ENCODE results near the gene SORCS2. TPM values are rescaled to one million over a fixed set of nuclear protein-coding genes. Genes with fewer than 3 reads are reported as not detected.

SORCS2 gene
- total RNA-seq, 4 donors from 2014 or later, result 2.0 to 7.4 (median 3.6) TPM

DNA sequence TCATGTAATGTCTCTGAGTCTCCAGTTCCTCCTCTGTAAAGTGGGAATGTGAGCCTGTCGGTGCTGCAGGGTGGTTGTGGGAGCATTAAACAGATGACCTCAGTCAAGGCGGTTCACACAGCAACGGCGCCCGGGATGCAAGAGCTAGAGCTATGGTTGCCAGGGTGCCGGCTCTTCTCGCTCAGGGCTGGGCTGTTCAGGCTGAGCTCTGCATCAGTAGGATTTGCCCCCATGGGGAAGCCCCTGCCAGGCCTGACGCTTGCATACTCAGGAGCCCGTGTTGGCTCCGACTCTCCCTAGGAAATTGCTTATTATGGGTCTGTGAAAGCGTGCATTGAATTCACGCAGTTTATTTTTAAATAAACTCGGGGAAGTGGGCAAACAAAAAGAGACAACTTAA, 175.1 kb downstream of the SORCS2 start:
- no peaks in the 10 kb centered on the region for H3K9me3 ChIP-seq
- no peak overlapping the region for H3K27ac ChIP-seq
- TF ChIP-seq, protein P1, sequence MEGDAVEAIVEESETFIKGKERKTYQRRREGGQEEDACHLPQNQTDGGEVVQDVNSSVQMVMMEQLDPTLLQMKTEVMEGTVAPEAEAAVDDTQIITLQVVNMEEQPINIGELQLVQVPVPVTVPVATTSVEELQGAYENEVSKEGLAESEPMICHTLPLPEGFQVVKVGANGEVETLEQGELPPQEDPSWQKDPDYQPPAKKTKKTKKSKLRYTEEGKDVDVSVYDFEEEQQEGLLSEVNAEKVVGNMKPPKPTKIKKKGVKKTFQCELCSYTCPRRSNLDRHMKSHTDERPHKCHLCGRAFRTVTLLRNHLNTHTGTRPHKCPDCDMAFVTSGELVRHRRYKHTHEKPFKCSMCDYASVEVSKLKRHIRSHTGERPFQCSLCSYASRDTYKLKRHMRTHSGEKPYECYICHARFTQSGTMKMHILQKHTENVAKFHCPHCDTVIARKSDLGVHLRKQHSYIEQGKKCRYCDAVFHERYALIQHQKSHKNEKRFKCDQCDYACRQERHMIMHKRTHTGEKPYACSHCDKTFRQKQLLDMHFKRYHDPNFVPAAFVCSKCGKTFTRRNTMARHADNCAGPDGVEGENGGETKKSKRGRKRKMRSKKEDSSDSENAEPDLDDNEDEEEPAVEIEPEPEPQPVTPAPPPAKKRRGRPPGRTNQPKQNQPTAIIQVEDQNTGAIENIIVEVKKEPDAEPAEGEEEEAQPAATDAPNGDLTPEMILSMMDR (IDR thresholded peaks at IDR 0.05), result no peak
- no peak for TF ChIP-seq POLR2AphosphoS5 (IDR thresholded peaks at IDR 0.05)
- TF ChIP-seq POLR2A (IDR thresholded peaks at IDR 0.05), result no peak
- TF ChIP-seq EP300 (IDR thresholded peaks at IDR 0.05), result no peak
- WGBS, 2 donors (ENCODE audit: low coverage in 1 of 2), result 28 to 63% methylated on average over 2 to 10 of the region's 13 CpGs
- H3K27me3 ChIP-seq, result no peaks in the 10 kb centered on the region
- no peak overlapping the region for H3K4me3 ChIP-seq
- H3K36me3 ChIP-seq, result no peaks in the 10 kb centered on the region
- peaks cover 0 to 35% (median 13%) of the 10 kb centered on the region in 3 donors for H3K4me1 ChIP-seq
- no peak for ATAC-seq

DNA sequence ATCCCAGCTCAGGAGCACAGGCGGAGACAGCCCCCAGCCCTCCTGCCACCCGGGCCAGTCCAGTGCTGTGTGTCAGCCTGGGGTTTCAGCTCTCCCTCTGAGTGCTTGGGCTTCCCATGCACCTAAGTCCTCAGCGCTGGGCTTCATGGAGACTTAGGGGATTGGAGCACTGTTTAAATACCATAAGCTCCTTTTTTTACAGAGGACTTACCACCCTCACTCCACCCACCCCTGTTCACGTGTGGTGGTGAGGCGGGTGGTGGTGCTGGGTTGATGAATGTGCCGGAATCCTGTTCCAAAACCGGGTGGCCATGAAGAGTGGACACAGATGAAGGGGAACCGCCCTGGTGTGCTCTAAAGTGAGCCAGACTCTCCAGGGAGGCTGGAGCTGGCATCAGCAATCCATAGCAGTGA, 175.5 kb downstream of the SORCS2 start:
- H3K4me1 ChIP-seq, result peaks cover 0 to 35% (median 13%) of the 10 kb centered on the region in 3 donors
- no peaks in the 10 kb centered on the region for H3K36me3 ChIP-seq
- H3K27ac ChIP-seq, result no peak overlapping the region
- H3K9me3 ChIP-seq, result no peaks in the 10 kb centered on the region
- 62% methylated on average over 4 of the region's 8 CpGs; no CpG with 5 or more reads in 1 of the 2 donors for WGBS, 2 donors (ENCODE audit: low coverage in 1 of 2)
- no peak overlapping the region for H3K4me3 ChIP-seq
- ATAC-seq, result no peak
- TF ChIP-seq POLR2A (IDR thresholded peaks at IDR 0.05) (no peak), EP300 (IDR thresholded peaks at IDR 0.05) (no peak), POLR2AphosphoS5 (IDR thresholded peaks at IDR 0.05) (no peak)
- TF ChIP-seq, protein P1 (IDR thresholded peaks at IDR 0.05), result no peak
- no peaks in the 10 kb centered on the region for H3K27me3 ChIP-seq

DNA sequence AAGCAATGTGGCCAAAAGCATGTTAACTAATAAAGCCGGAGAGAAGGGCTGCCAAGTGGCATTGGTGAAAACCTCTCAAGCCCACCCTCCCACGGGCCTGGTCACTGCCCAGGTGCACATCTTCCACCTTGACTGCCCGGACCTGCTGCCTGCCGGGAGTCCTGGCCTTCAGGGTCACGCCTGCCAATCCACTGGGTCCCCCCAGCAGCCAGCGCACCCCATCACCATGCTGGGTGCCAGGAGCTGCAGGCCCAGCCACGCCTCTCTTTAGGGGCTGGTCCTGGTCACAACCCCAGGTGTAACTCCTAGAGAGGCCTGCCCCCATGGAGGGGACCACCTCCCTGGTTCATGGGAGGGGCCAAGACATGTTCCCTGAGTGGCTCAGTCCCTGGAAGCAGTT, 176.0 kb downstream of the SORCS2 start:
- H3K27me3 ChIP-seq, result no peaks in the 10 kb centered on the region
- no peak for ATAC-seq
- TF ChIP-seq EP300 (IDR thresholded peaks at IDR 0.05), result no peak
- TF ChIP-seq, protein P1 (IDR thresholded peaks at IDR 0.05), result no peak
- TF ChIP-seq POLR2AphosphoS5 (IDR thresholded peaks at IDR 0.05), result no peak
- TF ChIP-seq POLR2A (IDR thresholded peaks at IDR 0.05), result no peak
- H3K9me3 ChIP-seq, result no peaks in the 10 kb centered on the region
- no peak overlapping the region for H3K4me3 ChIP-seq
- H3K27ac ChIP-seq, result no peak overlapping the region
- H3K36me3 ChIP-seq, result no peaks in the 10 kb centered on the region
- WGBS, 2 donors (ENCODE audit: low coverage in 1 of 2), result 66% methylated on average over 4 of the region's 7 CpGs; no CpG with 5 or more reads in 1 of the 2 donors
- peaks cover 0 to 35% (median 13%) of the 10 kb centered on the region in 3 donors for H3K4me1 ChIP-seq

DNA sequence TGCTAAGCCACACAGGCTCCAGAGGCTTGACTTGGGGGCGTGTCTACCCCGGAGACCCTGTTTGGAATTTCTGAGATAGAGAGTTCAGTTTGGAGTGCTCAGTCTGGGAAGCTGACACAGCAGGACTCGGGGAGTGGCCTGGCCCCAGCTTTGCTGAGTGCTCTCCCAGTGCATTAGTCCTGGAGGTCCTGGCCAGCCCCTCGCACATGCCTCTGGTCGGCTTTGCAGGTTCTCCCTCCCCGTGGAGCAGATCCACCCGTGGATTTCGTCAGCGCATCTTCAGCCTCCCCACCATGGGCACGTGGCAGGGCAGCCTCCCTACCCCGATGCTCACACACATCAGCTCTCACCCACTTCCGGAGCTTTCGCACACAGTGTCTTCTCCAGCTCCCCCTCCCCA, 177.2 kb downstream of the SORCS2 start:
- Histone ChIP-seq H3K27me3 (no peaks in the 10 kb centered on the region), H3K36me3 (no peaks in the 10 kb centered on the region), H3K9me3 (no peaks in the 10 kb centered on the region), H3K4me1 (peaks cover 0 to 35% (median 13%) of the 10 kb centered on the region in 3 donors), H3K27ac (no peak overlapping the region), H3K4me3 (no peak overlapping the region)
- ATAC-seq, result no peak
- TF ChIP-seq, protein P1 (IDR thresholded peaks at IDR 0.05), result no peak
- TF ChIP-seq EP300 (IDR thresholded peaks at IDR 0.05), result no peak
- no peak for TF ChIP-seq POLR2A (IDR thresholded peaks at IDR 0.05)
- TF ChIP-seq POLR2AphosphoS5 (IDR thresholded peaks at IDR 0.05), result no peak
- WGBS, 2 donors (ENCODE audit: low coverage in 1 of 2), result 88 to 89% methylated on average over 3 to 8 of the region's 13 CpGs

DNA sequence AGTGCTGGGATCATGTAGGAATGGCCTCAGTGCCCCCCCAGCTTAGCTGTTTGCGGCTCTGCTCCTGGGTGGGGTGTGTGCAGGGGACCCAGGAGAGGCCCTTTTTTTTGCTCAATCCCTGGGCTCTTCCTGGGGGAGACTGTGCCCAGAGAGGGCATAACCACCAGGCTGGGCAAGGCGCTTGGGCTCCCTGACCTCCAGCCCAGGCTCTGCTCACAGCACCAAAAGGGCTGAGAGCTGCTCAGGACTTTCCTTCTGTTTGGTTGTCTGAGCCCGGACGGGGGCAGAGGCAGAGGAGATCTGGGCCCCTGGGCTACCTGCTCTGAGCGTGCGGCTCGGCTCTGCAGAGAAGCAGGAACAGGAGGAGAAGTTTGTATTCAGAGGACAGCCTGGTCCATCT, 177.7 kb downstream of the SORCS2 start:
- H3K36me3 ChIP-seq, result no peaks in the 10 kb centered on the region
- no peak for ATAC-seq
- WGBS, 2 donors (ENCODE audit: low coverage in 1 of 2), result no CpG with 5 or more reads among the region's 7 CpGs
- H3K4me3 ChIP-seq, result no peak overlapping the region
- TF ChIP-seq POLR2AphosphoS5 (IDR thresholded peaks at IDR 0.05) (no peak), POLR2A (IDR thresholded peaks at IDR 0.05) (no peak), EP300 (IDR thresholded peaks at IDR 0.05) (no peak)
- TF ChIP-seq, protein P1 (IDR thresholded peaks at IDR 0.05), result no peak
- no peak overlapping the region for H3K27ac ChIP-seq
- H3K27me3 ChIP-seq, result no peaks in the 10 kb centered on the region
- peaks cover 0 to 33% (median 13%) of the 10 kb centered on the region in 3 donors for H3K4me1 ChIP-seq
- H3K9me3 ChIP-seq, result no peaks in the 10 kb centered on the region
